Glomerular visceral epithelial cell (primary cell): Measurements from ENCODE around the gene DOCK3.
"Not testable (repeated sequence)": the region's sequence is repeated elsewhere in the genome, so short reads cannot be mapped to it uniquely, and the experiment has no call there.

ENCODE experiments used
- DNase-seq: peaks from one replicate; pipeline ENCODE4 v3.0.0-alpha.2; 2016; ENCODE audit errors: extremely low spot score

Gene DOCK3

DNA sequence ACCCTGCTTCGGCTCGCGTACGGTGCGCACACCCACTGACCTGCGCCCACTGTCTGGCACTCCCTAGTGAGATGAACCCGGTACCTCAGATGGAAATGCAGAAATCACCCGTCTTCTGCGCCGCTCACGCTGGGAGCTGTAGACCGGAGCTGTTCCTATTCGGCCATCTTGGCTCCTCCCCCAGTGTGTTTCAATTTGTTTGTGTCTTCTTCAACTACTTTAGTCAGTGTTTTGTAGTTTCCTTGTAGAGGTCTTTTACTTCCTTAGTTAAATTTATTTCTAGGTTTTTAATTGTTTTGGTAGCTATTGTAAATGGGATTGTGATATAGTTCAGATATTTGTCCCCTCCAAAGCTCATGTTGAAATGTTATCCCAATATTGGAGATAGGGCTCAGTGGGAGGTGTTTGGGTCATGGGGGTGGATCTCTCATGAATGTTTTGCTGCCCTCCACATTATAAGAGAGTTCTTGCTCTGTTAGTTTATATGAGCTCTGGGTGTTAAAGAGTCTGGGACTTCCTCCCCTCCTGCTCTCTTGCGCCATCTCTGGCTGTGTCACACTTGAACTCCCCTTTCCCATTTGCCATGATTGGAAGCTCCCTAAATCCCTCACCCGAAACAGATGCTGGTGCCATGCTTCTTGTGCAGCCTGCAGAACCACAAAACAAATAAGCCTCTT, 304.4 kb downstream of the DOCK3 start:
- no peak for DNase-seq

DNA sequence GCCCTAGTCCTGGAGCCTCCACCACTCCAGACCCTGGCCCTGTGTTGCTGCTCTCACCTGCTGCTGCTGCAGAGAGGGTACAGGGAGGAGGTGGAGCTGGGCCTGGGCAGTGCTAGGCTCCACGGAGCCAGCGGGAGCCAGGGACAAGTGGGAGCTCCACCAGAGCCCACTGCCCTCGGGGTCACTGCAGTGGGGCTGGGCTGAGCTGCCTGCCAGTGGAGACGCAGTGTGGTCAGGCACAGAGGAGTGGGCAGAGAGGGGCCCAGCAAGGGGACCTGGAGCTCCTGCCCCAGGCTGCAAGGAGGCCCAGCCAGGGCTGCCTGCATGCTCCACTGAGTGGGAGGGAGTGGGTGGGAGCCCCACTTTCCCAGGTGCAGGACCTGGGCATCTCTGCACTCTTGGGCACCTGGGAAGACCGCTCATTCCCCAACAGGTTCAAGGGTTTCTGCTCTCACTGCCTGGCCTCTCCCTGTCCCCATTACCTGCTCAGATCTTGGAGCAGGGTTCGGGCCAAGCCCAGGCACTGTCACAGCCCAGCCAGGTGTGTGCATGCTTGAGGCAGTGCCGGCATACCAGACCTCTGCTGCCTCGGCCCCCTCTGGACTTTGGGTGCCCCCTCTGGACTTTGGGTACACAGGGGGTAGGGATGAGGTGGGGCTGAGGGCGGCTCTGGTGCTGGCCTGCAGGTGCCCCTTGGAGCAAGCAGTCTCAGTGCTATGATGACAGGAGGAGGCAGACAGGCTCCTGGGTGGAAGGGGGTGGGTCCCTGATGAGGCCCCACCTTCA, 308.0 kb downstream of the DOCK3 start:
- no peak for DNase-seq

DNA sequence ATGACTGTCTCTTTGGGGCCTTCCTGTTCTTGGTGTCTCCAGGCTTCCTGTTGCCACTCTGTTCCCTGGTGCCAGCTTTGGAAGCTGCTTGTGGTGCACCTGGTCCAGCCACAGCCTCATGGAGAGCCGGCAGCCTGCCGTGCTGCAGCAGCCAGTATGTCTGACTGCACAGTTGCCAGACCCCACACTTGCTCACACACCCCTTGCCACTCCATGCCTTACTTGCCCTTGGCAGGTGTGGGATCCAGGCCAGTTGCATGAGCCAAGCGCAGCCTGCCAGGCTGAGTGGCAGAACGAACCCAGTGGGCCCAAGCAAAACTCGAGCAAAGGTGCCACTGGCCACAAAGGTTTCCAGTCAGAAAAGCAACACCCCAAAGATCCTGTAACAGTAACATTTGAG, 309.2 kb downstream of the DOCK3 start:
- DNase-seq: no peak

DNA sequence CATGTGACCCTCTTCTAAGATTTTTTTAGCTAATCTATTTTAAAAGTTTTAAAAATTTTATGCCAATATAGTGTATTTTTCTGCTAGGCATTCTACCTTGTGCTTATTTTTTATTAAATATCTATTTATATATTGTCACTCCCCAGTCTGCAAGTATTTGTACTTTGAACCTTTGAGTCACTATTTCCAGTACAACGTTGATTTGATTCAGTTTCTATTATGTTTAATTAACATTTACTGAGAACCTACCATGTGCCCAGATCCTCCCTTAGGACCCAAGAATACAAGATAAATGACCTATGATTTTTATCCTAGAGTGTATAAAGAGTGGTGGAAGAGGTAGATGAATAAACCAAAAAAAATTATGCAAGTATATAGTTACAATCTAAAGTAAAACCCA, 311.2 kb downstream of the DOCK3 start:
- DNase-seq: no peak

DNA sequence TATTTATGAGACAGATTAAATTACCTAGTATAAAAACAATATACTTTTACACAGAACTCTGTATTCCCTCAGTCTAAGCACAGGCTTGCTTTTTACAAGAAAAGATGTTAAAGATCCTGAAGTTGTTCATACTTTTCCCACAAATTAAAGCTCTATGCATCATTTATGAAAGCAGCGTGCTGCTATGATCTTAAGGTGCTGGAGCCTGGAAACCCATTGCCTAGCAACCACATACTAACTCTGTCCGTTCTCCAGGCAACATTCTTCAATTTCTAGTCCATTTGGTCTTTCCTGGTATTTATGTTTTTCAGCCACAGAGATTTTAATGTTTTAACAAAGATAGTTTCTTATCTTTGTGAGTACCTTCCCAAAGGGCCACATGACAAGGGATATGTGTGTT, 312.0 kb downstream of the DOCK3 start:
- DNase-seq: no peak

DNA sequence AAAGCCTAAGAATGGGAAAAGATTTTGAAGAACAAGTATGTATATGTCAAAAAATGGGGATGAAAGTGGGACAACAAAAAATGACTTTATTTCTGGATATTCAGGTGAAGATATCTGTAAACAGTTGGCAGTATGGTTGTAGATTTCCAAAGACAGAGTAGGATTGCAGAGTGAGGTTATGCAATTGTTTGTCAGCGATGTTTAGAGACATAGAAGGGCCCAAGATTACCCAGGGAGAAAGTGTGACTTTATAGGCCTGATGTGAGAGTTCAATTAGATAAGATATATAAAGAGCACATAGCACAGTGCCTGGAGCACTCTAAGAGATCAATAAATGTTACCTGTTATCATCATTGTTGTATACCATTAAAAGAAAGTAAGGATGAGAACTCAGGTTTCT, 319.8 kb downstream of the DOCK3 start:
- DNase-seq: no peak

DNA sequence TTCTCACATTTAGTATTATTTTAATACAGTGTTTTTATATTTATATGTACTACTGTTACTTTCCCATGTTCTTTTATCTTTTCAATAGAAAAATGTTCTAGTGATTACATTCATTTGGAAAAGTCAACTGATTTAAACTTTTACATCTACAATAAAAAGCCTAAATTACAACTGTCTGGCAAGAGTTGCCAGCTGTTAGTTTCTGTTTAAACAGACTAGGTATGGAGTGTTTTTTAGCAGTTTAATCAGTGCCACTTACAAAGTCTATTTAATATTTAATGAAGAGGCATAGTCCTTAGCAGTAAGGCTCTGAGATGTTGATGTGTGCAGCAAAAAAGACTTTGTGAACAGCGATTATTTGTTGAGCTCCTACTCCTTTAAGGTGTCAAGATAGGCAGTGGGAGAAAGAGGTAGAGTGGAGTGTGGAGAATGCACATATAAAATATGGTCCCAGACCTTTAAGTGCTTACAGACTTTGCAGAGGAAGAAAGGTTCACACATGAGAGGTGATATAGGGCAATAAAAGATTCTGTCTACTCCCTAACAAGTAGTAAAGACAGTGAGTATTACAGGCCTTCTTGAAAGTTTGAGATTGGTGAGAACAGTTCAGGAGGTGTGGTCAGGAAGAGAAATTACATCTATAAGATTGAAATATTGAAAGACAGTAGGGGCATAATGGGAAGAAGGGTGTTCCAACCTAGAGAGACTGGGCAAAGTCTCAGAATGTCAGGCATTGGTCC, 320.5 kb downstream of the DOCK3 start:
- no peak for DNase-seq

DNA sequence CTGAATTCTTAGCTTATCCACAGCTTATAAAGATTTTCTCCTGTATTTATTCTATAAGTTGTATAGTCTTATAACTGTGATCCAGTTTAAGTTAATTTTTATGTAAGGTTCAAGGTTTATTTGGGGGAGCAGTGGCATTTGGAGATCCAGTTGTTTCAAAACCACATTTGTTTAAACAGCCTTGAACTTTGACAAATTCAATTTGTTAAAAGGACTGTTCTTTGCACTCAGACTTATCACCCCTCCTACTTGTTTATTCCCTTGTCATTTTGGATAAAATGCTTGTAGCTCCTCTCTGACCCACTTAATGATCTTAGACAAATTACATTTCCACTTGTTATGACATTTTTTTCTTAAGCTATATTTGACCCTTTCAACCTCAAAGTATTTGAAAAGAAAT, 327.8 kb downstream of the DOCK3 start:
- no peak for DNase-seq

DNA sequence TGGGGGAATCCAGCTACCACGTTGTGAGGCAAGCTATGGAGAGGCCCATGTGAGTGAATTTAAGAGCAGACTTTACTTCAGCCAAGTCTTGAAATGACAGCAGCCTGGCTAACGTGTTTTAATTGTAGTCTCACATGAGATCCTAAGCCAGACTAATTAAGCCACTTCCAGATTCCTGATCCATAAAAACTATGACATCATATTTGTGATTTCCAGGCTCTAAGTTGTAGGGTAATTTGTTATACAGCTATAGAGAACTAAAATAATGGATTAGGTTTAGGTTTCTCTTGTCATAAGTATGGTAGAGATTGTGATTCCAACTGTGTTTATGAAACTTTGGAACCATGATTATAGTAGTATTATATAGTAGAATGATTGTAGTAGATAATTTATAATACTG, 329.5 kb downstream of the DOCK3 start:
- DNase-seq: no peak

DNA sequence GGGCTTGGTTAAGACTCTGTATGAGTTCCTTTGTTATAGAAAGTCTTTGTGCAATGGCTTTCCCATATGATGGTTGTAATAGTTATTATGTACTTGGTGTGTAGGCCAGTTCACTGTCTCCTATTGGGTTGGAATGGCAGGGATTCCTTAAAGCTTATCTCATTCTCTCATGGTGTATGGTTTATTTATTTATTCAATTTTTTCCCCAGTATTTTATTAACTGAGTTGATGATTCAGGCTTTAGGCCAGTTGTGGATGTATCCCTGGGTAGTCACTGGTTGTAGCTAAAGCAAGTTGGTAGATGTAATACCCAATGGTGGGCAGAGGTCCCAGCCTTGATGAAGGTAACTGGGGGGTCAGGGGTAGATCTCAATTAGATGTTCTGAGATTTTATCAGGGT, 349.4 kb downstream of the DOCK3 start:
- no peak for DNase-seq

DNA sequence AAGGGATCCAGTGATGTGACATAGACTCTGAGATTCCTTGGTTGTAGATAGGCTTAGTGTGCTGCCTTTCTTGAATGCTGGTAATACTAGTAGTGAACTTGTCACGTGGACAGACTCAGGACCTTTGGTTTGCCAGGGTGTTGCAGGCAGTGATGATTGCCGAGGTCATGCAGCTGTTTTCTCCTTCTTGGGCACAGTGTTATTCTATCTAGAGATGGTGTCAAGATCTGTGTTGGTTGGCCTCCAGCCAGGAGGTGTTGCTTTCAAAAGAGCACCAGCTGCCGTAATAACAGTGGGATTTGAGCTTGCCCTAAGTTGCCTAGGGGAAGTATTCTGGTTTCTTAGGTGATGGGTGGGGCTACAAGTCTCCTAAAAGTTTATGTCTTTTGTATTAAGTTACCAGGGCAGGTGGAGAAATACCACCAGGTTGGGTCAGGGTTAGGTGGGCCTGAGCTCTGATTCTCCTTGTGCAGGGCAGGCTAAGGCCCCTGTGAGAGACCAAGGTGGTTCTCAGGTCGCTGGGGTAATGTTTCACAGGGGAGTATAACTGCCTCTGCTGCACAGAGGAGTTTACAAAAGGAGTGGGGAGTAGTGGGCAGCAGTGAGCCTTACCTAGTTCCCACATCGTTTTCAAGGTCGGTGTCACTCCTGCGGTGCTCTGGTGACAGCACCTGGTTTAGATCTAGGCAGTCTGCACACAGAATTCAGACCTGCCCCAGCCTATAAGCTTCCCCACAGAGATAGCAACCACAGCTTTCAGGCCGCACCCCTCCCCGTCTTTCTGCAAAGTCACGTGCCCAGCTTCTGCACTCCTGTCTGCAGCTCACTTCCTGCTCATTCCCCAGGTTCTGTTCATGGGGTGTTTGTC, 350.3 kb downstream of the DOCK3 start:
- DNase-seq: no peak

DNA sequence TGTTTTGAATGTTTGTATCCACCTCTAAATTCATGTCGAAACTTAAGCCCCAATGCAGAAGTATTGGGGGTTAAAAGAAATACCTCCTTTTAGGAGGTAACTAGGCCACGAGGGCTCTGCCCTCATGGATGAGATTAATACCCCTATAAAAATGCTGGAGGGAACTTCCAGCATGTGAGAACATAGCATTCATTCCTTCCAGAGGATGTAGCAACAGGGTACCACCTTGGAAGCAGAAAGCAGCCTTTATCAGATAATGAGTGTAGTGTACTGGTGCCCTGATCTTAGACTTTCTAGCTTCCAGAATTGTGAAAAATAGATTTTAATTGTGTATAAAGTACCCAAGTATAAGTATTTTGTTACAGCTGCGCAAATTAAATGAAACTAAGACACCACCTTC, 356.9 kb downstream of the DOCK3 start:
- DNase-seq: no peak

DNA sequence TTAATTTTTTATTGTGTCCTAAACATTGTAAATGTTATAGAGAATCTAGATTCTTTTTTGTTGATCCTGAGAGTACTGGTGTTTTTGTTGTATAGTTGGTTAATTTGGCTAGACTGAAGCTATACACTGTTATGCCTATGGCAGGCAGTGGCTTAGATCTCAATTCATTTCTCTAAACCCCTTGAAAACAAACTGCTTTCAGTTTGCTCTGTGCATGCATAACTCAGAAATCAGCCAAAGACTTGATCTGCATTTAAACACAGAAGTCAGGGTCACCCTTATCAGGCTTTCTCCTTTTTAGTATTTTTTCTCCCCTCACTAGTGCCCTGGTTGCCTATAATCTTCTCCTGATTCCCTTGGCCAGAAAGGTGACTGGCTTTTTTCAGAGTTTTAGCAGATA, 360.9 kb downstream of the DOCK3 start:
- no peak for DNase-seq

DNA sequence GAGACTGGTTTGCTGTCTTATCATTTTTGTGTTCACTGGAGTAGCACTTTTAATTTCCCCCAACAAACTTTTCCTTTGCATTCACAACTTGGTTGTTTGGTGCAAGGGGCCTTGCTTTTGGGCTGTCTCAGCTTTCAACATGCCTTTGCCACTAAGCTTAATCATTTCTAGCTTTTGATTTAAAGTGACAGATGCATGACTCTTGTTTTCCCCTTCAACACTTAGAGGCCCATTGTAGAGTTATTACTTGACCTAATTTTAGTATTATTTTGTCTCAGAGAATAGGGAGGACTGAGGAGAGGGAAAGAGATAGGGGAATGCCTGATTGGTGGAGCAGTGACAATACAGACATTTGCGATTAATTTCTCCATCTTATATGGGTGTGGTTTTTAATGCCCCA, 370.3 kb downstream of the DOCK3 start:
- no peak for DNase-seq

DNA sequence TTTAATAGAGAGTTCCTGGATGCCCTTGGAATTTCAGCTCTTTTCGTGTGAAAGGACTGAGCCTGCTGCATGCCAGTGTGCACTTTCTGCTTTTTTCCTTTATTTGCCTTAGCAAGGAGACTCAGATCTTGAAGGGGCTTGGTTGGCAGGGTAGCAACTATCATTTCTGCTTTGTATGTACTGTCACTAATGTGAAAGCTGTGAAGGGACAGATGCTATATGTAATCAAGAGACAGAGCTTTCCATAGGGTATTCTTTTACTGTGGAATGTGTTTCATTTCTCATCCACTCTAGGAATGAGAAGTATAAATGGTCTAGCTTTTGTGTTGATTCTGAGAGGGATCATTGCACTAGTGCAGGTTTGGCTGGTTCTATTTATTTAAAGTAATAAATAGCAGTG, 377.8 kb downstream of the DOCK3 start:
- no peak for DNase-seq

DNA sequence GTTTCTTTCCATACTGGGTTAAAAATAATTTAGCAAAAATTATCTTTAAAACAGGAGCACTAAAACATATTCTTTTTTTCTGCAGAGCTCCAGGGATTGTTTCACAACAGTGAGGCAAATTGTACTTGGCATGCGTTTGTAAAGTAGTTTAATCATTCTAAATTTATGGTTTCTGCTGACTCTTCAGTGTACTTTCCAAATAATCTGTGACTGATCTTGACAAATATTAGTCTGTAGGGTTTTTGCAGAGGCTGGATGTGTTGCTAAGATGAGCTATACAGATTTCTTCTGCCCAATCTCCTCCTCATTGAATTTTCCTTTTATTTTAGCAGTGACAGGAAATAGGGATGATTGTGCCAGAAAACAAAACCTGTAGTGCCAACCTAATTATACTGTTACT, 382.4 kb downstream of the DOCK3 start:
- no peak for DNase-seq

DNA sequence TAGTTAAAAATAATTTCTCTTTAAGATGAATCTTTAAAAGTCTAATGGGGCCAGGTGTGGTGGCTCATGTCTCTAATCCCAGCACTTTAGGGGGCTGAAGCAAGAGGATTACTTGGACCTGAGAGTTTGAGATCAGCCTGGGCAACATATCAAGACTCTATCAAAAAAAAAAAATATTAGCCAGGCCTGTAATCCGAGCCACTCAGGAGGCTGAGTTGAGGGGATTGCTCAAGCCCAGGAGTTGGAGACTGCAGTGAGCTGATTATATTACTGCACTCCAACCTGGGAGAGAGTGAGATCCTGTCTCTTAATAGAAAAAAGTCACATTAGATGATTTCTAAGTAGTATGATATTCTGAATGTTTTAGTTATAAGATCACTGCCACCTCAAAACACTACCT, 388.3 kb downstream of the DOCK3 start:
- no peak for DNase-seq

DNA sequence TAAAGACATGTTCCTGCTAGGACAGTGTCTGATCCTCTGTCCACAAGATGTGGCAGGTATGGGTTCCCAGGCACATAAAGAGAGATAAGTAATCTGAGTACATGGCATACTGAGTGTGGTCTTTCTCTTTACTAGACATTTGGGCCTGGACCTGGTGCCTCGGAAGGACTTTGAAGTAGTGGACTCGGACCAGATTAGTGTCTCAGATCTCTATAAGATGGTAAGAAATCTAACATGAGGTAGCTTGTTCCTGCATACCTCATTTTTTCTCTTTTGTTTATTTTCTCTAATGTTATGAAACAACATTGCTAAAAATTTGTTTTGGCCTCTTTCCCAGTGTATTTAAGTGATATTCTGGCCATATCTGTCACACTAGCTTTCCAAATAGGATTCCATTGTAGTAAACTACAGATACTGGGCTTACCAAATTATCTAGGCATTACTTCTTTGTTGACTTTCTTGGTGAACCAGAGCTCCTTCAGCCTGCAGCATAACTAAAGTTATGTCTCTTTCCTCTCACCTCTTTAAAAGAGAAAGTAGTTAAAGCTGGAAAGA, 400.6 kb downstream of the DOCK3 start:
- no peak for DNase-seq

DNA sequence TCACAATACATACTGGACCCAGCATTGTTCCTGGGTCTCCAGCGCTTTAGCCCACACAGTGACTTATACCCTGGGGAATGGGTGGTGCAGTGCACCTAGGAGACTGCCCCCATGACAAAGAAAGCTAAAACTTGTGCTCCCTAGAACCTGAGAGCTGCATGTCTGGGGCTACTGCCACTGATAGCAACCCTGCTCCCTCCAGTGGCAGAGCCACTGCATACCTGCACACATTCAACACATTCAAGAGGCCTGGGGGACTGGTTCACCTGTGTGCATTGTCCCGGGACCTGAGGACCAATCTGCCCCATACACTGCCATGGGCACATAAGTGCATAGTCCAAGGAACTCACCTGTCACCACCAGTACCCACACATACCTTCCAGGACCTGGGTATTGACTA, 407.6 kb downstream of the DOCK3 start:
- no peak for DNase-seq

DNA sequence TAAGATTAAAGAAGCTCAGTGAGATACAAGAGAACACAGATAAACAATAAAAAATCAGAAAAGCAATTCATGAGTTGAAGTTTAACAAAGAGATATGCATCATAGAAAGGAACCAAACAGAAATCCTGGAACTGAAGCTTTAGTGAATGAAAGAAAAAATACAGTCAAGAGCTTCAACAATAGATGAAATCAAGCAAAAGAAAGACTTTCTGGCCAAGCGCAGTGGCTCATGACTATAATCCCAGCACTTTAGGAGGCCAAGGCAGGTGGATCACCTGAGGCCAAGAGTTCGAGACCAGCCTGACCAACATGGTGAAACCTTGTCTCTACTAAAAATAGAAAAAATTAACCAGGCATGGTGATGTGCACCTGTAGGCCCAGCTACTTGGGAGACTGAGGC, 408.8 kb downstream of the DOCK3 start:
- DNase-seq: no peak

DNA sequence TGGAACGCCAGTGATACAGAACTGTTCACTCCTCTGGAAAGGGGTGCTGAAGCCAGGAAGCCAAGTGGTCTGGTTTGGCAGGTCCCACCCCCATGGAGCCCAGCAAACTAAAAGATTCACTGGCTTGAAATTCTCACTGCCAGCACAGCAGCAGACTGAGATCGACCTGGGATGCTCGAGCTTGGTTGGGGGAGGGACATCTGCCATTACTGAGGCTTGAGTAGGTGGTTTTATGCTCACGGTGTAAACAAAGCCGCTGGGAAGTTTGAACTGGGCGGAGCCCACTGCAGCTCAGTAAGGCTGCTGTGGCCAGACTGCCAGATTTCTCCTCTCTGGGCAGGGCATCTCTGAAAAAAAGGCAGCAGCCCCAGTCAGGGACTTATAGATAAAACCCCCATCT, 417.4 kb downstream of the DOCK3 start:
- not testable (repeated sequence) for DNase-seq

DNA sequence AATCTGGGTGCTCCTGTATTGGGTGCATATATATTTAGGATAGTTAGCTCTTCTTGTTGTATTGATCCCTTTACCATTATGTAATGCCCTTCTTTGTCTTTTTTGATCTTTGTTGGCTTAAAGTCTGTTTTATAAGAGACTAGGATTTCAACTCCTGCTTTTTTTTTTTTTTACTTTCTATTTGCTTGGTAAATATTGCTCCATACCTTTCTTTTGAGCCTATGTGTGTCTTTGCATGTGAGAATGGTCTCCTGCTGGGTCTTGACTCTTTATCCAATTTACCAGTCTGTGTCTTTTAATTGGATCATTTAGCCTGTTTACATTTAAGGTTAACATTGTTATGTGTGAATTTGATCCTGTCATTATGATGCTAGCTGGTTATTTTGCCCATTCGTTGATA, 420.1 kb downstream of the DOCK3 start:
- DNase-seq: not testable (repeated sequence)
